Measurements from ENCODE around the gene TMEM218. TPM values are rescaled to one million over a fixed set of nuclear protein-coding genes. Genes with fewer than 3 reads are reported as not detected.

The TMEM218 gene
- total RNA-seq, 2 experiments from 2014 or later = 12.8 to 14.8 TPM

DNA sequence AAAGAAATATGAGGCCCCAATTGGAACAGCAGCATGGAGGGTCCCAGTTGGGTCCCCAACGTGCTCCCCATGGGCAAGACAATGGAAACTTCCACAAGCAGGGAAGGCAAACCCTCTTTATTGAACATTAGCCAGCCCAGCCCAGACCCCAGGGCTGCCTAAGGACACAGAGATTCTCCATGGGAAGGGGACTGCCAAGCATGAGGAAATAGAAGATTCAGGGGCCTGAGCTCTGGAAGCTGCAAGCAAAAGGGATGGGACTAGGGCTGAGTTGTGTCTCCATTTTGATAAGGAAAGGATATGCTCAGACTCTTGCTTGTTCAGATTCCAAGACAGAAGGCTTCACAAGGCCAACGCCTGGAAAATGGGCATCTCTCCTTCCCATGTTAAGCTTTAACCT, 23.3 kb downstream of the TMEM218 start:
- Mint-ChIP-seq H3K4me3 (no peak overlapping the region), H3K36me3 (no peaks in the 10 kb centered on the region), H3K27me3 (no peaks in the 10 kb centered on the region), H3K27ac (no peak overlapping the region), H3K9me3 (no peaks in the 10 kb centered on the region), H3K4me1 (ENCODE audit: low read depth) (no peaks in the 10 kb centered on the region)
- intact Hi-C loops (cut with micrococcal nuclease) = no loop called here
- DNase-seq = no peak
- POLR2A ChIA-PET = no interaction called here
- CTCF ChIA-PET = no interaction called here

DNA sequence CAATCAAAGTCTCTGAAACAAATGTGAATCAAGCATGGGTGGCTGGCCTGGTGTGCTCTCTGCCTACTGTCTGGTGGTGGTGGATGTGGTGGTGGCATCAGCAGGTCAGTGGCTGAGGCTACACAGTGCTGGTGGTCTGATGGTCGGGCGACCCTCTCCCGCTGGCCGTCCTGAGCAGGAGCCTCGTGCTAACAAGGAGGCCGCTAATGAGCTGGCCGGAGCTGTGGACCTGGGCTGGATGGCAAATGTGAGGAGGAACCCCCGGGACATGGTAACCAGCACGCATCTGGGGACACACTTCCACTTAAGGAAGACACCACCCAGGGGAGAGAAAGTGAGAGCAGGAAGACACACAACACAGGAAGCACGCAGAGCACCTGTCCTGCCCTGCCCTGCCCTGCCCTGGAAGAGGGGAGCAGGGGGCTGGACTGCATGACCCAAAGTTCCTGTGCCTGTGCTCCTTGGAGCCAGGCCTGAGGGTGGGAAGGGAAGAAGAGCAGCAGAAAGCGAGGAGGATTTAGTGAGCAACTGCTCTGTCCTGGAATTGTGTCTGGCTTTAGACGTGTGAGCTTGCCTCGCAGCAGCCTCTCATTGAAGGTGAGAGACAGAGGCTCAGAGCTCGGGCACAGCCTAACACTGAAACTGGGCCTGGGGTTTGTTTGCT, 24.7 kb downstream of the TMEM218 start:
- no peaks in the 10 kb centered on the region for H3K36me3 Mint-ChIP-seq

DNA sequence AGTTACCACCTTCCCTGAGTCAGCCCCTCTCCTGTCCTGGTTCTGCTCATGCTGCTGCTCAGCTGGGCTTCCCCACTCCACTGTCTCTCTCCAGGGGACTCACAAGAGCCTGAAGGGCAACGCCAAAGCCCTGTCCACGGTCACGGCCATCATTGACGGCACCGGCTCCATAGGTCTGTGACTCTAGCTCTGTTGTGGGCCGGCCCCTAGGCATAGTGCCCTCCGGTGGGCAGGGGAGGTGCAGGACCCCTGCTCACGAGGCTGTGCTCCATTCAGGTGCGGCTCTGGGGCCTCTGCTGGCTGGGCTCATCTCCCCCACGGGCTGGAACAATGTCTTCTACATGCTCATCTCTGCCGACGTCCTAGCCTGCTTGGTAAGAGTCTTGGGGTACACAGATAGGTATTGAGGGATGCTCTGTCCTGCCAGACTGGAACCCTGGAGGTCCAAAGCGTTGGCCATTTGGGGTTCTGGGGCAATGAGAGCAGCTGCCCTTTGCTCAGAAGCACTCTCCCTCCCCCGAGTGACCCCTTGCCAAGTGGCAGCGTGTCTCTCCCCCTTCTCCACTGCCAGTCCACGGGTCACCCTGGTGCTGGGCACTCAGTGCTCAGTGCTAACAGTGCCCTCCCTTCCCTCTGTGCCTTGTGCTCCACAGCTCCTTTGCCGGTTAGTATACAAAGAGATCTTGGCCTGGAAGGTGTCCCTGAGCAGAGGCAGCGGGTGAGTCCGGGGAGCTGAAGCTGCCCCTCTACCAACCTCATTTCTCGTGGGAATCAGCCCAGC, 25.9 kb downstream of the TMEM218 start:
- POLR2A ChIA-PET = no interaction called here
- Mint-ChIP-seq H3K27ac (no peak overlapping the region), H3K36me3 (no peaks in the 10 kb centered on the region), H3K27me3 (no peaks in the 10 kb centered on the region), H3K4me1 (ENCODE audit: low read depth) (no peaks in the 10 kb centered on the region), H3K4me3 (no peak overlapping the region), H3K9me3 (no peaks in the 10 kb centered on the region)
- no peak for DNase-seq
- intact Hi-C loops (cut with micrococcal nuclease) = no loop called here
- CTCF ChIA-PET = no interaction called here

More for the DNA sequence above, 24.7 kb downstream of the TMEM218 start:
- intact Hi-C loops (cut with micrococcal nuclease) = no loop called here
- ChIA-PET CTCF (no interaction called here), POLR2A (no interaction called here)
- no peak for DNase-seq
- Mint-ChIP-seq H3K4me1 (ENCODE audit: low read depth) (no peaks in the 10 kb centered on the region), H3K4me3 (no peak overlapping the region), H3K9me3 (no peaks in the 10 kb centered on the region), H3K27ac (no peak overlapping the region), H3K27me3 (no peaks in the 10 kb centered on the region)

DNA sequence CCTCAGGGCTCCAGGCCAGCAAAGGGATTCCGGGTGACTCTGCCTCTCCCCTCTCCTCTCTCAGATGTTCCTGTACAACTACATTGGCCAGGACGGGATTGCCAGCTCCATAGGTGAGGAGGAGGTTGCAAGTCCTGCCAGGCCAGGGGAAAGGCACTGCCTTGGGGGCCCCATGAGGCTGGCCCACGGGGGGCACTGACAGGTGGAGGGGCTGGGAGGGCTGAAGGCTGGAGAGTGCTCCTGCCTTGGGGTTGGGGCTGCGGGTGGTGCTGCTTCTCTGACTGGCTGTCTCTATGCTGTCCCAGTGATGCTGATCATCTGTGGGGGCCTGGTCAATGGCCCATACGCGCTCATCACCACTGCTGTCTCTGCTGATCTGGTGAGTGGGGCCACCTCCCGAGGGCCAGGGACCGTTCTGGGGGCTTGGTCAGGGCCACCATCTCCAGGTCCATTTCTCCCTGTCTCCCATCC, 26.6 kb downstream of the TMEM218 start:
- CTCF ChIA-PET = no interaction called here
- Mint-ChIP-seq H3K27ac (no peak overlapping the region), H3K36me3 (no peaks in the 10 kb centered on the region), H3K4me3 (no peak overlapping the region), H3K4me1 (ENCODE audit: low read depth) (no peaks in the 10 kb centered on the region), H3K9me3 (no peaks in the 10 kb centered on the region), H3K27me3 (no peaks in the 10 kb centered on the region)
- POLR2A ChIA-PET = no interaction called here
- intact Hi-C loops (cut with micrococcal nuclease) = no loop called here
- no peak for DNase-seq

DNA sequence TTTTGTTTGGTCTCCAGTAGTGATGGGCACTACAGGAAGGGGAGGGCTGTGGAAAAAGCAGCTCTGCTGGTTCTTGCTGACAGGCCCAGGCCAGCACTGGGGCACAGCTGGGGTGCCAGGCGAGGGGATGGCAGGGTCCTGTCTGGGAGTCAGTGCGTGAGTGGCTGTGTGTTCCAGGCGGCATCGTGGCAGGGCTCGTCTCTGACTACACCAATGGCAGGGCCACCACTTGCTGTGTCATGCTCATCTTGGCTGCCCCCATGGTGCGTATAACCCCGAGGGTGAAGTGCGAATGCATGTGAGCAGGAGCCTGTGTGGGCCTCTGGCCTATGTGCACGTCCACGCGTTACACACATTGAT, 27.4 kb downstream of the TMEM218 start:
- DNase-seq = no peak
- no peak overlapping the region for H3K4me3 Mint-ChIP-seq
- POLR2A ChIA-PET = no interaction called here
- H3K27me3 Mint-ChIP-seq = no peaks in the 10 kb centered on the region
- CTCF ChIA-PET = no interaction called here
- no peaks in the 10 kb centered on the region for H3K9me3 Mint-ChIP-seq
- H3K4me1 Mint-ChIP-seq (ENCODE audit: low read depth) = no peaks in the 10 kb centered on the region
- H3K27ac Mint-ChIP-seq = no peak overlapping the region
- H3K36me3 Mint-ChIP-seq = no peaks in the 10 kb centered on the region
- intact Hi-C loops (cut with micrococcal nuclease) = no loop called here

DNA sequence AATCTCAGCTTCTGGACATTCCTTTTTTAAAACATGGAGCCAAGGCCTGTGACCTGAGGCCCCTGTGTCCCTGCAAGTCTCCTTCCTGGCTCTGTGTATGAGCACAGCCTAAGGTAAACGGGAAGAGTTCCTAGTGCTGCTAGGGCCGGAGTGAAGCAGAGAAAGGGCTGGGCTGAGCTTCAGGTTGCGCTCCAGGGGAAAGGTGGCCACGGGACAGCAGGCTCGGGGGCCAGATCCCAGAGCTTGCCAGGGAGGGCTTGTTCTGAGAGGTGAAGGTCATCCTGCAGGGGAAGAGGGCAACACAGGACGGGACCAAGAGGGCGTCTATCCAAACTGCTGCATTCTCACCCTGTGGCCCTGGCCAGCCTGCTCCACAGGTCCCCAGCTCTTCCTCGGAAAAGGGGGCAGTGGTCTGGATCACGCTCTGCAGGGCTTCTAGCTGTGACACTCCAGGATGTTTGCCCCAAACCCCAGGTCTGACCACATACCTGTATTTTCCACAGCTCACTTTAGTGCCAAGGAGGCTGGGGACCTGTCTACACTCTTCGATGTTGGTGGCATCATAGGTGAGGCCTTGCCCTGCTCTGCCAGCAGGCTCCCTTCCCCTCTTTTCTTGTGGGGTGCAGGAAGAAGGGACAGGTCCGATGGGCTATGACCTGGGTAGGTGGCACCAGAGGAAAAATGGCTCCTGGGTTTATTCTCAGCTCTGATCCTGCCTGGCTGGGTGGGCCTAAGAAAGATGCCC, 27.9 kb downstream of the TMEM218 start:
- H3K27me3 Mint-ChIP-seq = no peaks in the 10 kb centered on the region
- H3K9me3 Mint-ChIP-seq = no peaks in the 10 kb centered on the region
- no peak overlapping the region for H3K27ac Mint-ChIP-seq
- no peak overlapping the region for H3K4me3 Mint-ChIP-seq
- ChIA-PET CTCF (no interaction called here), POLR2A (no interaction called here)
- no peaks in the 10 kb centered on the region for H3K36me3 Mint-ChIP-seq
- no peaks in the 10 kb centered on the region for H3K4me1 Mint-ChIP-seq (ENCODE audit: low read depth)
- DNase-seq = no peak
- intact Hi-C loops (cut with micrococcal nuclease) = no loop called here

DNA sequence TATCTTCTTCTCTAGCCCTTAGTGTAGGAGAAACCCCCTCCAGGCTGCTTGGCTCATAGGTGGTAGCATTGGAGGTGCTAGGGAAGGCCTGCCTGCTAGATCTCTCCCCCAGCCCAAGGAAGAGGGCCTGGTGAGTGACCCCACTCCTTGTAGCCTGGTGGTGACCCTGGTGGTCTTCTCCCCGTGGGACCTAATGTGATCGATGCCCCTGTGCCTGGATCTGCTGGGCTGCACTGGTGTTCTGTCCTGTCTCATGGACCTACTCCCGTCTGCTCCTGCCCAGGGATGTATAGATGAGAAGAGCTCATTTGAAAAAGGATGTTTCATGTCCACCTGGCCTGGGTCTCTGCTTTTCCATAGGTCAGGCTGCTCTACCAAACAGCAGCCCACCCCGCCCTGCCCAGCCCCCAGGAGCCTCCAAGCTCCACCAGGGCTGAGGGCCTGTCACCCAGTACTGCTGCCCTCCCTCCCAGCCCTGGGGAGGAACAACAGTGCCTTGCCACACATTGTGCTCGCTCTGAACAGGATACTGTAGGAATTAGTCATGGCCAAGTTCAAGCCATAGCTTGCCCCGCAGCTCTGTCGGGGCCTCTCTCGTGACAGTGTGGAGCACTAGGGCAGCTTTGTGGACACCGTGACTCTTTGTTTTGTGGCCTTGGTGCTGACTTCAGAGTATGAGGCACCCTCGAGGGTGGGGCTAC, 28.7 kb downstream of the TMEM218 start:
- Mint-ChIP-seq H3K9me3 (no peaks in the 10 kb centered on the region), H3K36me3 (no peaks in the 10 kb centered on the region), H3K27me3 (peaks cover 4% of the 10 kb centered on the region), H3K4me3 (no peak overlapping the region), H3K27ac (no peak overlapping the region), H3K4me1 (ENCODE audit: low read depth) (no peaks in the 10 kb centered on the region)
- intact Hi-C loops (cut with micrococcal nuclease) = no loop called here
- no peak for DNase-seq
- ChIA-PET CTCF (no interaction called here), POLR2A (no interaction called here)

DNA sequence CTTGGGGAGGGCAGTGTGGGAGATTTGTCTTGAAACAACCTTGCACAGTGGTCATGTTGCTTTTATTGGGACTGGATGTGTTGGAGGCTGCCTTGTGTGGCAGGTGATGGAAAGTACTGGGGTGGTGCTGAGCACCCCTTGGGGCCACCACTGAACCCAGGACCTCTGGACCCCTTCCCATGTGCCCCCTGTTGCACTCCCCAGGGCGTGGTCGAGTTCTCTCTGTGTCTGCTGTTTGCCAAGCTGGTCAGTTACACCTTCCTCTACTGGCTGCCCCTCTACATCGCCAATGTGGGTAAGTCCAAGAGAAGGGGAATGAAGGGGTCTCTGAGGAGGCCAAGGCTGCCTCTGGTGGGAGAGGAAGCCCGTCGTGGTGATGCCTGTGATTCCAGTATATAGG, 29.4 kb downstream of the TMEM218 start:
- H3K36me3 Mint-ChIP-seq = no peaks in the 10 kb centered on the region
- ChIA-PET CTCF (no interaction called here), POLR2A (no interaction called here)
- no peak overlapping the region for H3K27ac Mint-ChIP-seq
- peaks cover 4% of the 10 kb centered on the region for H3K27me3 Mint-ChIP-seq
- no peaks in the 10 kb centered on the region for H3K9me3 Mint-ChIP-seq
- no peak for DNase-seq
- intact Hi-C loops (cut with micrococcal nuclease) = no loop called here
- no peak overlapping the region for H3K4me3 Mint-ChIP-seq
- H3K4me1 Mint-ChIP-seq (ENCODE audit: low read depth) = no peaks in the 10 kb centered on the region

DNA sequence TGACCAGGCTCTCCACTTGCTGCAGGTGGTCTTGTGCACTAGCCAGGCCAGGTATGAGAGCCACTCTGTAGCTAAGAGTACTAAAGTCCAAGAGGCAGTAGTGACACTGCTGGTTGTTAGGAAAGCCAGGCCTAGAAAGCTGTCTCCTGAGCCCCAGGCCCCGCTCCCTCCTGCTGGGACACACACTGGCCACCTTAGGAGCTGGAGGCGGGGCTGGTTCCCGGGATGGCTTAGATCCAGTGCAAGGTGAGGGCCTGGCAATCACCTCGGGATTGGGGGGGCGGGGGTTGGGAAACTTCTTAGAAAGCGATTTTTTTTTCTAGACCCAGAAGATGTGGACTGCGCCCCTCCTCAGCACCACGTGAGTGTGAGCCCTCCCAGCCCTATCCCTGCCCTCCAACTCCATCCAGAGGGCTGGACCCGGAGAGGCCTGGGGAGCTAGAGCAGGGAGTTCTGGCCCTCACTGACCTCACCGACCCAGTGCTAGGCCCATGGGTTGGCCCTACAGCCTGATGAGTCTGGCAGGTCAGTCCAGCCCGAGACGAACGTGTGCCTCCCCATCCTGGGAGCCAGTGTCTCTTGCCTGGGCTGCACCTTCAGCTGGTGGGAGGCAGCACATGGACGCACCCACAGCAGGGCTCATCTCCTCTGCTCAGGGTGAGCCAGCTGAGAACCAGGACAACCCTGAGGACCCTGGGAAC, 30.2 kb downstream of the TMEM218 start:
- DNase-seq = no peak
- peaks cover 5% of the 10 kb centered on the region for H3K27me3 Mint-ChIP-seq
- H3K9me3 Mint-ChIP-seq = no peaks in the 10 kb centered on the region
- H3K27ac Mint-ChIP-seq = no peak overlapping the region
- no peak overlapping the region for H3K4me3 Mint-ChIP-seq
- H3K4me1 Mint-ChIP-seq (ENCODE audit: low read depth) = no peaks in the 10 kb centered on the region
- ChIA-PET POLR2A (no interaction called here), CTCF (interaction anchor here (1.1 kb wide), 1 partner anchor 61 kb away, joined by 3 read pairs; no protein-coding TSS in a partner anchor)
- H3K36me3 Mint-ChIP-seq = no peaks in the 10 kb centered on the region
- intact Hi-C loops (cut with micrococcal nuclease) = no loop called here

DNA sequence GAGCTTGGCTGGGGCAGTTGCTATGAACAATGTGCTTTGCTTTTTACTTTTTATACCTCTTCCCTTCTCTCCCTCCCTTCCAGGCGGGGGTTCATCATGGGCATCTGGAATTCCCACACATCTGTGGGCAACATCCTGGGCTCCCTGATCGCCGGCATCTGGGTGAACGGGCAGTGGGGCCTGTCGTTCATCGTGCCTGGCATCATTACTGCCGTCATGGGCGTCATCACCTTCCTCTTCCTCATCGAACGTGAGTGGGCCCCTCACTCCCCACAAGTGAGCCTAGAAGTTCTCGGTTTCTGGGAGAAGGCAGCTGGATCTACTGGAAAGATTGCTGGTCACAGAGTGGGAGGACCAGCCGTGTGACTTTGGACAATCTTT, 30.9 kb downstream of the TMEM218 start:
- intact Hi-C loops (cut with micrococcal nuclease) = no loop called here
- CTCF ChIA-PET = interaction anchor here (1.1 kb wide), 1 partner anchor 62 kb away, joined by 3 read pairs; no protein-coding TSS in a partner anchor
- no peak for DNase-seq
- POLR2A ChIA-PET = no interaction called here
- H3K27ac Mint-ChIP-seq = no peak overlapping the region
- H3K4me1 Mint-ChIP-seq (ENCODE audit: low read depth) = no peaks in the 10 kb centered on the region
- H3K27me3 Mint-ChIP-seq = peaks cover 5% of the 10 kb centered on the region
- H3K36me3 Mint-ChIP-seq = no peaks in the 10 kb centered on the region
- H3K9me3 Mint-ChIP-seq = no peaks in the 10 kb centered on the region
- H3K4me3 Mint-ChIP-seq = no peak overlapping the region

DNA sequence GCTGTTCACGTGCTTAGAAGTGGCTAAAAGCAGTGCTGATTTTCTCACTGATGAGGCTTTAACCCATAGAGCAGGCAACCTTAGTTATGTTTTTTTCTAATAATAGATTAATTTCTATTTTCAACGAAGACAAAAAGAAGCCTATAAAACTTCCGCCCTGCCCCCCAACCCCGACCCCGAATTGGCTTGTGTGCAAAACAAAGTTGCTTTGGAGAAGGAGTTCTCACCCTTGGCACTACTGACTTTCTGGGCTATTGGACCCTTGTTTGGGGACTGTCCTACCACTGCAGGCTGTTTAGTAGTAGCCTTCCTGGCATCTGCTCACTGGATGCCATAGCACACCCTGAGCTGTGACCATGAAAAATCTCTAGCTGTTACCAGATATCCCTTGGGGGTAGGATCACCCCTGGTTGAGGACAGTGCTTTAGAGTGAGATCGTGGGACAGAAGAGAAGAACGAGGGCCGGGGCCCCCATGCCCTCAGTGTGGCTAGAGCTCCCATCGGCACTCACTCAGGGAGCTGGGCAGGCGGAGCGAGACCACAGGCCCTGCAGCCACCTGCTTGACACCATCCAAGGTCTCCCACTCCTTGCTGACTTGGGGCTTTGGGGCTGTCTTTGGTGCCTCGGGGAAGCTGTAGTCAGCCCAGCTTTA, 31.4 kb downstream of the TMEM218 start:
- H3K27ac Mint-ChIP-seq = no peak overlapping the region
- no peaks in the 10 kb centered on the region for H3K36me3 Mint-ChIP-seq
- no peaks in the 10 kb centered on the region for H3K9me3 Mint-ChIP-seq
- peaks cover 5% of the 10 kb centered on the region for H3K27me3 Mint-ChIP-seq
- intact Hi-C loops (cut with micrococcal nuclease) = no loop called here
- no peaks in the 10 kb centered on the region for H3K4me1 Mint-ChIP-seq (ENCODE audit: low read depth)
- ChIA-PET POLR2A (no interaction called here), CTCF (no interaction called here)
- no peak overlapping the region for H3K4me3 Mint-ChIP-seq
- no peak for DNase-seq

Measured in activated CD4-positive, alpha-beta memory T cell treated with anti-CD3 and anti-CD28 coated beads for 36 hours (primary cell).